HG03196 (cell line): ENCODE data around the gene SKOR1.

ENCODE experiments used
- ATAC-seq: cut with Tn5 transposase; IDR thresholded peaks from one replicate; pipeline ENCODE4 v1.9.1; 2021; ENCODE audit not compliant: unreplicated experiment

SKOR1 gene

GRCh38 chr15:67815036-67815592 is 10.2 kb upstream of the SKOR1 start:
- no peak for ATAC-seq

- no peak for ATAC-seq
These were observed 8.6 kb upstream of the SKOR1 start for GRCh38 chr15:67816668-67817067.

GRCh38 chr15:67818464-67818863 is 6.8 kb upstream of the SKOR1 start:
- ATAC-seq, result no peak

- no peak for ATAC-seq
These were observed 5.7 kb upstream of the SKOR1 start for GRCh38 chr15:67819636-67820035.

GRCh38 chr15:67820122-67820991 is 5.0 kb upstream of the SKOR1 start:
- ATAC-seq, result no peak

GRCh38 chr15:67820992-67821783 is 4.1 kb upstream of the SKOR1 start:
- no peak for ATAC-seq

GRCh38 chr15:67821784-67822440 is 3.4 kb upstream of the SKOR1 start:
- ATAC-seq, result no peak

GRCh38 chr15:67822537-67823313 is 2.6 kb upstream of the SKOR1 start:
- ATAC-seq, result no peak

DNA sequence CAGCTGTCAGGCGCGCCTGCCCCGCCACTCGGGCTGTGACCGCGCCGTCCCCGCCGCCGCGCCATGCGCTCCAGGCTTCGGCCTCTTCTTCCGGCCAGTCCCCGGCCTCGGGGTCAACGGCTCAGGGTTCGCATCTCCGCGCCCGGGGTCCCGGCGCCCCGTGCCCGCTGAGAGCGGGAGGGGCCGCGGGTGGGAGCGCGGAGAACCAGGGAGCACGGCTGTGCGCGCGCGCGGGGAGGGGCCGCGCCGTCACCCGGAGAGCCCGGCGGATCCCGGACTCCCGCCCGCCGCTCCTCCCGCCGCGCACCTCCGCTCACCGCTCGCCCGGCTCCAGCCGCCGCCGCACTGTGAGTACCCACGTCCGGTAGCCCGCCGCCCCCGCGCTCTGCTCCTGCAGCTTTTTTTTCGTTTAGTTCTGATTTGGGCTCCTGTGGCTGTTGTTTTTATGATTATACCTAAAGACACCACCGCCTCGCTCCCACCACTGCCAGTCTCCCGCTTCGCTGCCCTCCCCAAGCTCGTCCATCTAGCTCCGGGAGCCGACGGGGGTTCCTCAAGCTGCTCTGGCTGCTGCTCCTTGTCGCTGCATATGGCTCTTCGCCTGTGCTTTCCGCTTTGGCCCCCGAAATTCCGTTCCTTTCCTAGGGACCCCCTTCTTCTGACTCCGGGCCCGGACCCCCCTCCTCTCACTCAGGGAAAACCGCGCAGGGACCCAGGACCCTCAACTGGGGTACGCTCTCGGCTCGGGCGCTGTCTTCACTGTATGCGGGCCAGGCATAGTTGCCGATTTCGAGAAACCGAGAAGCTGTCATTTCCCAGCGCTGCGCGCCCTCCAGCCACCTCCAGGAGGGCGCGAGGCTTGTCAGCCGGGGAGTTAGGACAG is 1.8 kb upstream of the SKOR1 start:
- ATAC-seq, result no peak

DNA sequence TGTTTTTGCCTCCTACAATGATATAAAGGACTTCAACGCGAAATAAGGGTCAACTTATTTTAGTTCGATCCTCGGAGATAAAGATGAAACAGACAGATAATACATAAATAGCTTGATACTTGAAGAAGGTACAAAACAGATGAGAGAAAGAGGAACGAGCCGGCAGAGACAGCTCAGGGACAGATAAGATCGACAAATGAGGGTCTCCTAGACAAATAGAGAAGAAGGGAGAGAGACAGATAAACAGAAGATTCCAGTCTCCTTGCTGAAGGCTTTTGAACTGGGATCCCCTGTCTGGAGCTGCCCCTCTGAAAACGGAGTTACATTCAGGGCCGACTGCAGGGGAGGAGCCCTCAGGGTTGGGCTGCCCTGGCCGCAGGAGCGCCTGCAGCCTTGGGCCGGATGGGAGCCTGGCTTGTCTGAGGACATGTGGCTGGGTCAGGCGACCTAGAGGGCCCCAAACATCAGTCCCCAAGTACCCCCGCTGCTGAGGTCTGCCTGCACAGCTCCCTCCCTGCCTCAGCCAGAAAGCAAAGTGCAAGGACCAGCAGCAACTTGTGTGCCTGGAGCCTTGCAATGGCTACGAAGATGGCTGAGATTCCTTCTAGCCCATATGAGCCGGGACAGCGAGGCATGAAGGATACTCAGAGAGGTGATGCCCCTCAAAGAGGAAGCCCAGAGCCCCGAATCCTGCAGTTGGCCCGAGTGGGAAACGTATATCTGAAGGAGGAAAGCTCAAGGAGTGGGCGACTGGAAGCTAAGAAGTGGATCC is 926 bp upstream of the SKOR1 start:
- no peak for ATAC-seq

- no peak for ATAC-seq
These were observed 790 bp downstream of the SKOR1 start for GRCh38 chr15:67825881-67826716.

DNA sequence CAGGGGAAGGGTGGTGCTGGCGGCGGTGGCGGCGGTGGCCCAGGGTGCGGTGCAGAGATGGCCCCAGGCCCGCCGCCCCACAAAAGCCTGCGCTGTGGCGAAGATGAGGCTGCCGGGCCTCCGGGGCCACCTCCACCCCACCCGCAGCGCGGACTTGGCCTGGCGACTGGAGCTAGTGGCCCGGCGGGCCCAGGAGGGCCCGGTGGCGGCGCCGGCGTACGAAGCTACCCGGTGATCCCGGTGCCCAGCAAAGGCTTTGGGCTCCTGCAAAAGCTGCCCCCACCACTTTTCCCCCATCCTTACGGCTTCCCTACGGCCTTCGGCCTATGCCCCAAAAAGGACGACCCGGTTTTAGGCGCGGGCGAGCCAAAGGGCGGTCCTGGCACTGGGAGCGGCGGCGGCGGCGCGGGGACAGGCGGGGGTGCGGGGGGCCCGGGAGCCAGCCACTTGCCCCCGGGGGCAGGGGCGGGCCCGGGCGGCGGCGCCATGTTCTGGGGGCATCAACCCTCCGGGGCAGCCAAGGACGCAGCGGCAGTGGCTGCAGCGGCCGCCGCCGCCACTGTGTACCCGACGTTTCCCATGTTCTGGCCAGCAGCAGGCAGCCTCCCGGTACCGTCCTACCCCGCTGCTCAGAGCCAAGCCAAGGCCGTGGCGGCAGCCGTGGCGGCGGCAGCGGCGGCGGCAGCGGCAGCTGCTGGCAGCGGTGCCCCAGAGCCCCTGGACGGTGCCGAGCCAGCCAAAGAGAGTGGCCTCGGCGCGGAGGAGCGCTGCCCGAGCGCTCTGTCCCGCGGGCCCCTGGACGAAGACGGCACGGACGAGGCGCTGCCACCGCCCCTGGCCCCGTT is 1.6 kb downstream of the SKOR1 start:
- no peak for ATAC-seq

DNA sequence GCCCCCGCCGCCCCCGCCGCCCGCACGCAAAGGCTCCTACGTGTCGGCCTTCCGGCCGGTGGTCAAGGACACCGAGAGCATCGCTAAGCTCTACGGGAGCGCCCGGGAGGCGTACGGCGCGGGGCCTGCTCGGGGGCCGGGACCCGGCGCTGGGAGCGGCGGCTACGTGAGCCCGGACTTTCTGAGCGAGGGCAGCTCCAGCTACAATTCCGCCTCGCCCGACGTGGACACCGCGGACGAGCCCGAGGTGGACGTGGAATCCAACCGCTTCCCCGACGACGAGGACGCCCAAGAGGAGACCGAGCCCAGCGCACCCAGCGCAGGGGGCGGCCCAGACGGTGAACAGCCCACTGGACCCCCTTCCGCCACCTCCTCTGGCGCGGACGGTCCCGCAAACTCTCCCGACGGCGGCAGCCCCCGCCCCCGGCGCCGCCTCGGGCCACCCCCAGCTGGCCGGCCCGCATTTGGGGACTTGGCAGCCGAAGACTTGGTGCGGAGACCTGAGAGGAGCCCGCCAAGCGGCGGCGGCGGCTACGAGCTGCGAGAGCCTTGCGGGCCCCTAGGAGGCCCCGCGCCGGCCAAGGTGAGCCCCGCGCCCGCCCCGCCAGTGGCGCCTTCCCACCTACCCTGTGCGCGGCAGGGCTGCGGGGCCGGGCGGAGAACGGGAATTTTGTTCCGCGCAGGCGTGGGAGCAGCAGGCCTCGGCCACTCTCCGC is 2.4 kb downstream of the SKOR1 start:
- no peak for ATAC-seq

DNA sequence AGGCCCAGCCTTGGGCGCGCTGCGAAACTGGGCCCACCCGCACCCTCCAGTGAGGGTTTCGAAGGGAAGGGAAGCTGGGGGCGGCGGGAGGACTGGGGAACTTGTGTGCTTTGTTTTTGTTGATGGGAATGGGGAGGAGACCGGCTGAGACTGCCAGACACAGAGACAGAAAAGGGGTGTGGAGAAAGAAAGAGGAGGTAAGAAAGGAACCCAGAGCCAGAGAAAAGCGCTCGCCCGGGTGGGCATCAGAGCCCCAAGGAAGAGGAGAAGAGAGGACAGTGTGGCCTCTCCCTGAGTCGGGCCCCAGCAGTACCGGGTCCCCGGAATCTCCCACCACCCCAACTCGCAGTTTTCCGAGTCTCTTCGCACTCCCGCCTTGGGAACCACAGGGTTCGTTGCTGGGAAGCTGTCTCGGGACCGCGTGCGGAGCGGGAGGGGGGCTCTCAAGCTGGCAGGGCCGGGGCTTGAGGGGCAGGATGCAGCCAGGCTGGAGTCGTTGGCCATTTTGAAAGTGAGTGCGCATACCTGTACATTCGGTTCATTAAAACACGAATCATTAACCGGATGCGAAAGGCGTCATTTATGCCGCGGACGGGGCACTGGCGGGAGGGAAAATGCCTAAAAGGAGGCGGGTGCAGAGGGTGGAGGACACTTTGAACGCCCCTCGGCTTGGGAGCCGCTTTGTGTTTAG is 3.1 kb downstream of the SKOR1 start:
- ATAC-seq, result no peak

DNA sequence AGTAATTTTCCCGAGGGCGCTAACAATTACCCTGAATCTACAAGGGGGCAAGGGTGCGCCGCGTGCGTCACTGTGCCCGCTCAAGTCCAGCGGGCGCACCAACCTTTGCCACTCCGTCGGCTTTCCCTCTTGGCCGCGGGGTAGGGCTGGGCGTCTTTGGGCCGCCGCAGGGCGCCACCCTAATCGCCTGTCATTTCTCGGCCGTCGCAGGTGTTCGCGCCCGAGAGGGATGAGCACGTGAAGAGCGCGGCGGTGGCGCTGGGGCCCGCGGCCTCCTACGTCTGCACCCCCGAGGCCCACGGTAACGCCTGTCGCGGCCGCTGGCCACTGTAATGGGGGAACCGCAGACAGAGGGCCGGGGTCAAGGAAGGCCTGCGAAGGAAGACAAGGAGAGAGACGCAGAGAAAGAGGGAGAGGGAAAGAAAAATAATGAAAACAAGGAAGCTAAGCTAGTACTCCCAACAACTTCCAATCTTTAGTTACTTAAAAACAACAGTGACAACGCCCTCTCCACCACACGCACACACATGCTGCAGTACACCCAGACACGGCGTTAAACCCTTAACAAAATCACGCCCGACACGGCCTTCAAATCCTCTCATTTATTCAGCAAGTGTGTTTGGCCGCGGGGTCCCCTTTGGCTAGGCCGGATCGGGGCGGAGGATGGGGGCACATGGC is 3.8 kb downstream of the SKOR1 start:
- no peak for ATAC-seq
